HepG2 (cell line): ENCODE measurements around the gene BDH2. TPM values are rescaled to one million over a fixed set of nuclear protein-coding genes. Genes with fewer than 3 reads are reported as not detected.

Experiments
- CEBPB ChIP-seq: IDR thresholded peaks from 2 replicates; pipeline ENCODE4 v1.6.1; 2011; ENCODE audit warnings: low read depth, low read length, improper control_type of control experiment, borderline replicate concordance
- GATAD1 ChIP-seq: IDR thresholded peaks from 2 replicates; pipeline ENCODE4 v1.6.1; 2016; ENCODE audit warnings: missing genetic modification reagents, missing compliant biosample characterization
- KDM6A ChIP-seq: IDR thresholded peaks from 2 replicates; pipeline ENCODE4 v1.6.1; 2016; ENCODE audit warnings: low read depth
- KLF15 ChIP-seq: sonication (generic); formaldehyde crosslinking; IDR thresholded peaks from 2 replicates; pipeline ENCODE4 v1.8.1; 2023; ENCODE audit warnings: borderline replicate concordance, mild to moderate bottlenecking, inconsistent platforms, missing genetic modification reagents, mixed read lengths
- MED13 ChIP-seq: sonication (generic); formaldehyde crosslinking; IDR thresholded peaks from 2 replicates; pipeline ENCODE4 v1.5.0; 2020; ENCODE audit warnings: missing genetic modification reagents
- ZC3H13 ChIP-seq: sonication (generic); formaldehyde crosslinking; IDR thresholded peaks from 2 replicates; pipeline ENCODE4 v1.8.1; 2023; ENCODE audit warnings: mild to moderate bottlenecking, missing genetic modification reagents, moderate library complexity
- ZNF20 ChIP-seq: sonication (generic); formaldehyde crosslinking; IDR thresholded peaks from 2 replicates; pipeline ENCODE4 v1.4.0; 2020; ENCODE audit warnings: mild to moderate bottlenecking, moderate library complexity, missing genetic modification reagents
- ZNF34 ChIP-seq: sonication (generic); formaldehyde crosslinking; IDR thresholded peaks from 2 replicates; pipeline ENCODE4 v1.4.0; 2020; ENCODE audit warnings: mild to moderate bottlenecking, missing genetic modification reagents, borderline replicate concordance
- polyA plus RNA-seq, 8 experiments: library from polyadenylated mRNA; depleted of rRNA in 3 of 8; stranded (reverse) in 7 of 8; unstranded in 1 of 8; fragments of >200 nt; fragmentation: Illumina TruSeq in 4 of 8; extraction: Trizol in 4 of 8; gene quantifications; 2 replicates each; pipeline versions ENCODE4 v1.2.1 to v1.2.3, GENCODE V29; 2011 to 2016; ENCODE audit warnings: low read depth in 4 of 8, missing spikeins in 1 of 8, mixed read lengths in 1 of 8; ENCODE audit not compliant: insufficient read depth in 1 of 8
- total RNA-seq, 5 experiments: library from RNA; depleted of rRNA; stranded (reverse); fragments of >200 nt; fragmentation: Illumina TruSeq; extraction: Trizol; gene quantifications; 2 replicates each; pipeline ENCODE4 v1.2.3, GENCODE V29; 2016; ENCODE audit warnings: low read depth in 1 of 5
- TF ChIP-seq, protein P1 (sequence below): sonication (generic); formaldehyde crosslinking; IDR thresholded peaks from 2 replicates; pipeline ENCODE4 v1.4.0; 2020; ENCODE audit warnings: missing genetic modification reagents
- TF ChIP-seq, protein P2 (sequence below): sonication (generic); formaldehyde crosslinking; conservative IDR thresholded peaks from 2 replicates; pipeline ENCODE4 v1.4.0; 2020; ENCODE audit warnings: mild to moderate bottlenecking, missing genetic modification reagents, moderate library complexity
- TF ChIP-seq, protein P3 (sequence below): sonication (generic); formaldehyde crosslinking; IDR thresholded peaks from 2 replicates; pipeline ENCODE4 v1.4.0; 2020; ENCODE audit warnings: mild to moderate bottlenecking, missing genetic modification reagents
- TF ChIP-seq, protein P4 (sequence below): sonication (generic); formaldehyde crosslinking; IDR thresholded peaks from one replicate; pipeline ENCODE4 v1.5.1; 2020; ENCODE audit warnings: mild to moderate bottlenecking, missing genetic modification reagents; ENCODE audit errors: not compliant biosample characterization

BDH2 gene
- total and polyA plus RNA-seq, 2 of the 13 experiments (the other 11 are each of a cell fraction or from before 2014, with no cell fraction given): 34.8 to 46.2 TPM

DNA sequence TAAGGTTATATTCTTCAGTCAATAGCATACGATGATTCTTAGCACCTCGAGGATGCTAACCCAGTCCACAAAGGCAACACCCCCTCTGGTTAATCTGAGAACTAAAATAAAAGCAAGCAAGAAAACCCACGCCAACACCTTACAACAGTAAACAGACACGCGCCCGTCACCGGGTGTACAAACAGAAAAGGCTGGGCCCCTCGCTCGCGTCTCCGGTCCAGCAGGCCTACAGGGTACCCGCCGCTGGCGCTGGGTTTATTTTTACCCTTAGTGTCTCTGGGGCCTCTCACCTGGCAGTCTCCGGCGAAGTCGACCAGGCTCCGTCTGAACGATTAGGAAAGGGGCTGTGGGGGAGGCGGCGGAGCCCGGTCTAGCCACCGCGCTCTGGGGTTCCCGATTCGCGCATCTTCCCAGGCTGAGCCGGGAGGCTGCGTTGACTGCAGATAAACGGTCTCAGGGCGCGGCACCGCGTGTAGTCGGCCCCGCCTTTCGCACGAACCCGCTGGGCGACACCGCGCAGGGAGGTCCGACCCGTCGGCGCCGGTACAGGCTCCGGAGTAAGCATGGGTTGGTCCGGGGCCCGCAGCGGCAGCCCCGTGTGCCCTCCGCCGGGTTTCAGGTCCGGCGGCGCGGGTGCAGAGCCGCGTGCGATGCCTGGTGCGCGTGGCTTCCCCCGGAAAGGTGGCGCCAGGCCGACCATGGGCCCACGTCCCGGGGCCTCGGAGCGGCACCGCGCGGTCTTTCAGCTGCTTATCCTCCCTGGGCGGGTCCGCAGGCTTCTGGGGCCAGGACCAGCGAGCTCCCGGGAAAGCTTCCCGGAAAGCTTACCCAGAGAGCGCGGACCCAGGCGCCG, 23.5 kb downstream of the BDH2 start (continued):
- TF ChIP-seq, protein P1, sequence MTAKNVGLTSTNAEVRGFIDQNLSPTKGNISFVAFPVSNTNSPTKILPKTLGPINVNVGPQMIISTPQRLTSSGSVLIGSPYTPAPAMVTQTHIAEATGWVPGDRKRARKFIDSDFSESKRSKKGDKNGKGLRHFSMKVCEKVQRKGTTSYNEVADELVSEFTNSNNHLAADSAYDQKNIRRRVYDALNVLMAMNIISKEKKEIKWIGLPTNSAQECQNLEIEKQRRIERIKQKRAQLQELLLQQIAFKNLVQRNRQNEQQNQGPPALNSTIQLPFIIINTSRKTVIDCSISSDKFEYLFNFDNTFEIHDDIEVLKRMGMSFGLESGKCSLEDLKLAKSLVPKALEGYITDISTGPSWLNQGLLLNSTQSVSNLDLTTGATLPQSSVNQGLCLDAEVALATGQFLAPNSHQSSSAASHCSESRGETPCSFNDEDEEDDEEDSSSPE: no peak; the same call in 1 of the 2 replicates
- TF ChIP-seq ZNF20 (CRISPR knock-in tag): no peak
- TF ChIP-seq, protein P2, sequence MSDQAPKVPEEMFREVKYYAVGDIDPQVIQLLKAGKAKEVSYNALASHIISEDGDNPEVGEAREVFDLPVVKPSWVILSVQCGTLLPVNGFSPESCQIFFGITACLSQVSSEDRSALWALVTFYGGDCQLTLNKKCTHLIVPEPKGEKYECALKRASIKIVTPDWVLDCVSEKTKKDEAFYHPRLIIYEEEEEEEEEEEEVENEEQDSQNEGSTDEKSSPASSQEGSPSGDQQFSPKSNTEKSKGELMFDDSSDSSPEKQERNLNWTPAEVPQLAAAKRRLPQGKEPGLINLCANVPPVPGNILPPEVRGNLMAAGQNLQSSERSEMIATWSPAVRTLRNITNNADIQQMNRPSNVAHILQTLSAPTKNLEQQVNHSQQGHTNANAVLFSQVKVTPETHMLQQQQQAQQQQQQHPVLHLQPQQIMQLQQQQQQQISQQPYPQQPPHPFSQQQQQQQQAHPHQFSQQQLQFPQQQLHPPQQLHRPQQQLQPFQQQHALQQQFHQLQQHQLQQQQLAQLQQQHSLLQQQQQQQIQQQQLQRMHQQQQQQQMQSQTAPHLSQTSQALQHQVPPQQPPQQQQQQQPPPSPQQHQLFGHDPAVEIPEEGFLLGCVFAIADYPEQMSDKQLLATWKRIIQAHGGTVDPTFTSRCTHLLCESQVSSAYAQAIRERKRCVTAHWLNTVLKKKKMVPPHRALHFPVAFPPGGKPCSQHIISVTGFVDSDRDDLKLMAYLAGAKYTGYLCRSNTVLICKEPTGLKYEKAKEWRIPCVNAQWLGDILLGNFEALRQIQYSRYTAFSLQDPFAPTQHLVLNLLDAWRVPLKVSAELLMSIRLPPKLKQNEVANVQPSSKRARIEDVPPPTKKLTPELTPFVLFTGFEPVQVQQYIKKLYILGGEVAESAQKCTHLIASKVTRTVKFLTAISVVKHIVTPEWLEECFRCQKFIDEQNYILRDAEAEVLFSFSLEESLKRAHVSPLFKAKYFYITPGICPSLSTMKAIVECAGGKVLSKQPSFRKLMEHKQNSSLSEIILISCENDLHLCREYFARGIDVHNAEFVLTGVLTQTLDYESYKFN: no peak
- TF ChIP-seq MED13: no peak
- TF ChIP-seq ZNF34: no peak
- TF ChIP-seq, protein P3, sequence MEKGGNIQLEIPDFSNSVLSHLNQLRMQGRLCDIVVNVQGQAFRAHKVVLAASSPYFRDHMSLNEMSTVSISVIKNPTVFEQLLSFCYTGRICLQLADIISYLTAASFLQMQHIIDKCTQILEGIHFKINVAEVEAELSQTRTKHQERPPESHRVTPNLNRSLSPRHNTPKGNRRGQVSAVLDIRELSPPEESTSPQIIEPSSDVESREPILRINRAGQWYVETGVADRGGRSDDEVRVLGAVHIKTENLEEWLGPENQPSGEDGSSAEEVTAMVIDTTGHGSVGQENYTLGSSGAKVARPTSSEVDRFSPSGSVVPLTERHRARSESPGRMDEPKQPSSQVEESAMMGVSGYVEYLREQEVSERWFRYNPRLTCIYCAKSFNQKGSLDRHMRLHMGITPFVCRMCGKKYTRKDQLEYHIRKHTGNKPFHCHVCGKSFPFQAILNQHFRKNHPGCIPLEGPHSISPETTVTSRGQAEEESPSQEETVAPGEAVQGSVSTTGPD (CRISPR knock-in tag): no peak; the same call in 1 of the 2 replicates
- TF ChIP-seq CEBPB: no peak
- TF ChIP-seq ZC3H13: 0 out of 2 replicates have a peak, but pooled peaks have one; percentile 39
- TF ChIP-seq KDM6A (CRISPR knock-in tag): no peak
- no peak; the same call in 1 of the 2 replicates for TF ChIP-seq GATAD1 (CRISPR knock-in tag)
- TF ChIP-seq KLF15 (CRISPR knock-in tag): peak; percentile 31; the same call in 1 of the 2 replicates
- TF ChIP-seq, protein P4, sequence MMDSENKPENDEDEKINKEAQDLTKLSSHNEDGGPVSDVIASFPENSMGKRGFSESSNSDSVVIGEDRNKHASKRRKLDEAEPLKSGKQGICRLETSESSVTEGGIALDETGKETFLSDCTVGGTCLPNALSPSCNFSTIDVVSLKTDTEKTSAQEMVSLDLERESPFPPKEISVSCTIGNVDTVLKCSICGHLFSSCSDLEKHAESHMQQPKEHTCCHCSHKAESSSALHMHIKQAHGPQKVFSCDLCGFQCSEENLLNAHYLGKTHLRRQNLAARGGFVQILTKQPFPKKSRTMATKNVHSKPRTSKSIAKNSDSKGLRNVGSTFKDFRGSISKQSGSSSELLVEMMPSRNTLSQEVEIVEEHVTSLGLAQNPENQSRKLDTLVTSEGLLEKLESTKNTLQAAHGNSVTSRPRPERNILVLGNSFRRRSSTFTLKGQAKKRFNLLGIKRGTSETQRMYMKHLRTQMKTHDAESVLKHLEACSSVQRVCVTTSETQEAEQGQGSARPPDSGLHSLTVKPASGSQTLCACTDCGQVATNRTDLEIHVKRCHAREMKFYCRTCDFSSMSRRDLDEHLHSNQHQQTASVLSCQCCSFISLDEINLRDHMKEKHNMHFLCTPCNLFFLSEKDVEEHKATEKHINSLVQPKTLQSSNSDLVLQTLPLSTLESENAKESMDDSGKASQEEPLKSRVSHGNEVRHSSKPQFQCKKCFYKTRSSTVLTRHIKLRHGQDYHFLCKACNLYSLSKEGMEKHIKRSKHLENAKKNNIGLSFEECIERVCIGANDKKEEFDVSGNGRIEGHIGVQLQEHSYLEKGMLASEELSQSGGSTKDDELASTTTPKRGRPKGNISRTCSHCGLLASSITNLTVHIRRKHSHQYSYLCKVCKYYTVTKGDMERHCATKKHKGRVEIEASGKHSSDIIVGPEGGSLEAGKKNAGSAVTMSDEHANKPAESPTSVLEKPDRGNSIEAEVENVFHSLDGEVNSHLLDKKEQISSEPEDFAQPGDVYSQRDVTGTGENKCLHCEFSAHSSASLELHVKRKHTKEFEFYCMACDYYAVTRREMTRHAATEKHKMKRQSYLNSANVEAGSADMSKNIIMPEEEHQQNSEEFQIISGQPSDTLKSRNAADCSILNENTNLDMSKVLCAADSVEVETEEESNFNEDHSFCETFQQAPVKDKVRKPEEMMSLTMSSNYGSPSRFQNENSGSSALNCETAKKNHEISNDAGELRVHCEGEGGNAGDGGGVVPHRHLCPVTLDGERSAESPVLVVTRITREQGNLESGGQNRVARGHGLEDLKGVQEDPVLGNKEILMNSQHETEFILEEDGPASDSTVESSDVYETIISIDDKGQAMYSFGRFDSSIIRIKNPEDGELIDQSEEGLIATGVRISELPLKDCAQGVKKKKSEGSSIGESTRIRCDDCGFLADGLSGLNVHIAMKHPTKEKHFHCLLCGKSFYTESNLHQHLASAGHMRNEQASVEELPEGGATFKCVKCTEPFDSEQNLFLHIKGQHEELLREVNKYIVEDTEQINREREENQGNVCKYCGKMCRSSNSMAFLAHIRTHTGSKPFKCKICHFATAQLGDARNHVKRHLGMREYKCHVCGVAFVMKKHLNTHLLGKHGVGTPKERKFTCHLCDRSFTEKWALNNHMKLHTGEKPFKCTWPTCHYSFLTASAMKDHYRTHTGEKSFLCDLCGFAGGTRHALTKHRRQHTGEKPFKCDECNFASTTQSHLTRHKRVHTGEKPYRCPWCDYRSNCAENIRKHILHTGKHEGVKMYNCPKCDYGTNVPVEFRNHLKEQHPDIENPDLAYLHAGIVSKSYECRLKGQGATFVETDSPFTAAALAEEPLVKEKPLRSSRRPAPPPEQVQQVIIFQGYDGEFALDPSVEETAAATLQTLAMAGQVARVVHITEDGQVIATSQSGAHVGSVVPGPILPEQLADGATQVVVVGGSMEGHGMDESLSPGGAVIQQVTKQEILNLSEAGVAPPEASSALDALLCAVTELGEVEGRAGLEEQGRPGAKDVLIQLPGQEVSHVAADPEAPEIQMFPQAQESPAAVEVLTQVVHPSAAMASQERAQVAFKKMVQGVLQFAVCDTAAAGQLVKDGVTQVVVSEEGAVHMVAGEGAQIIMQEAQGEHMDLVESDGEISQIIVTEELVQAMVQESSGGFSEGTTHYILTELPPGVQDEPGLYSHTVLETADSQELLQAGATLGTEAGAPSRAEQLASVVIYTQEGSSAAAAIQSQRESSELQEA (CRISPR knock-in tag): peak; percentile 88
